Measurements from ENCODE around the gene PADI3. TPM values are rescaled to one million over a fixed set of nuclear protein-coding genes. Genes with fewer than 3 reads are reported as not detected.

The PADI3 gene
- total and polyA plus RNA-seq, 9 of the 15 experiments (the other 6 are each of a cell fraction or from before 2014, with no cell fraction given) = not detected

- no peak overlapping the region for H3K9ac ChIP-seq (ENCODE audit: insufficient read depth in 1 of 2, low read depth in 2 of 2, low read length in 2 of 2)
- no peak for ATAC-seq
- in situ Hi-C loops (cut with MboI) (no loop called here), intact Hi-C loops (cut with micrococcal nuclease) (no loop called here)
- DNase-seq (ENCODE audit: extremely low read depth in 1 of 4, low spot score in 3 of 4) = no peak
- no peak overlapping the region for H3K27ac ChIP-seq (ENCODE audit: extremely low read depth, low read depth, low read length)
- 0 out of 5 replicates have a peak, but pooled peaks cover 0 to 2% of the 10 kb centered on the region in 2 experiments for H3K4me1 ChIP-seq (replicated peaks in 1 of 2; ENCODE audit: control insufficient read depth in 2 of 2, insufficient read depth in 2 of 2, low read length in 2 of 2)
- H4K20me1 ChIP-seq (replicated peaks; ENCODE audit: control insufficient read depth, insufficient read depth, low read length) = peaks cover 24% of the 10 kb centered on the region
- H2AFZ ChIP-seq (ENCODE audit: low read depth, low read length) = no peak overlapping the region
- no peak overlapping the region for H3K4me3 ChIP-seq
- no peaks in the 10 kb centered on the region for H3K9me3 ChIP-seq (replicated peaks; ENCODE audit: control insufficient read depth, insufficient read depth, low read depth, low read length)
- no peak overlapping the region for H3K4me2 ChIP-seq (ENCODE audit: insufficient read depth, low read length)
- POLR2A ChIA-PET = no interaction called here
- WGBS (ENCODE audit: insufficient coverage, low coverage, missing lambda C conversion rate) = 10% methylated on average over 8 of the region's 8 CpGs
- no peaks in the 10 kb centered on the region for H3K36me3 ChIP-seq (ENCODE audit: control insufficient read depth, insufficient read depth, low read length)
- peaks cover 7 to 58% of the 10 kb centered on the region in 2 experiments for H3K27me3 ChIP-seq (ENCODE audit: control insufficient read depth in 2 of 2, insufficient read depth in 2 of 2, low read length in 2 of 2)
- FAIRE-seq = no peak
- peaks cover 5% of the 10 kb centered on the region for H3K9me1 ChIP-seq (ENCODE audit: control insufficient read depth, insufficient read depth, low read length)
- H3K79me2 ChIP-seq (ENCODE audit: control insufficient read depth, insufficient read depth, low read length) = no peaks in the 10 kb centered on the region
- no TSS peak for BruUV-seq (replicated peaks)
- CTCF ChIA-PET (ENCODE audit: low intra/inter-chr PET ratio) = no interaction called here
- TF ChIP-seq HMGXB4 (CRISPR knock-in tag; IDR thresholded peaks at IDR 0.05) = no peak
- TF ChIP-seq STAT6 (CRISPR knock-in tag; IDR thresholded peaks at IDR 0.05) = no peak
- no peak for TF ChIP-seq BMI1 (IDR thresholded peaks at IDR 0.05; ENCODE audit: low read length)
- TF ChIP-seq CBFA2T2 (conservative IDR thresholded peaks at IDR 0.05) = no peak
- TF ChIP-seq HLTF (IDR thresholded peaks at IDR 0.05) = no peak
- no peak for TF ChIP-seq ZSCAN29 (IDR thresholded peaks at IDR 0.05)
- TF ChIP-seq REST (IDR thresholded peaks at IDR 0.05; ENCODE audit: borderline replicate concordance) = no peak
- no peak for TF ChIP-seq REST (CRISPR knock-in tag; IDR thresholded peaks at IDR 0.05; ENCODE audit: low read depth)
- no peak for TF ChIP-seq CREB1 (IDR thresholded peaks at IDR 0.05)
- no peak for TF ChIP-seq CREB1 (CRISPR knock-in tag; IDR thresholded peaks at IDR 0.05)
- TF ChIP-seq CBX2 (IDR thresholded peaks at IDR 0.05; ENCODE audit: insufficient read depth, low read length, poor library complexity, severe bottlenecking) = no peak
These were observed 28.7 kb downstream of the PADI3 start for GRCh38 chr1:17277511-17278159.
